Germinal center (tissue), 1 donor: ENCODE measurements around the gene SLC37A3.
"Not testable (repeated sequence)": the region's sequence is repeated elsewhere in the genome, so short reads cannot be mapped to it uniquely, and the experiment has no call there.

Experiments
- DNase-seq: peaks from one replicate; pipeline ENCODE4 v3.0.0; 2012; ENCODE audit warnings: mixed read lengths, low spot score

SLC37A3 gene

DNA sequence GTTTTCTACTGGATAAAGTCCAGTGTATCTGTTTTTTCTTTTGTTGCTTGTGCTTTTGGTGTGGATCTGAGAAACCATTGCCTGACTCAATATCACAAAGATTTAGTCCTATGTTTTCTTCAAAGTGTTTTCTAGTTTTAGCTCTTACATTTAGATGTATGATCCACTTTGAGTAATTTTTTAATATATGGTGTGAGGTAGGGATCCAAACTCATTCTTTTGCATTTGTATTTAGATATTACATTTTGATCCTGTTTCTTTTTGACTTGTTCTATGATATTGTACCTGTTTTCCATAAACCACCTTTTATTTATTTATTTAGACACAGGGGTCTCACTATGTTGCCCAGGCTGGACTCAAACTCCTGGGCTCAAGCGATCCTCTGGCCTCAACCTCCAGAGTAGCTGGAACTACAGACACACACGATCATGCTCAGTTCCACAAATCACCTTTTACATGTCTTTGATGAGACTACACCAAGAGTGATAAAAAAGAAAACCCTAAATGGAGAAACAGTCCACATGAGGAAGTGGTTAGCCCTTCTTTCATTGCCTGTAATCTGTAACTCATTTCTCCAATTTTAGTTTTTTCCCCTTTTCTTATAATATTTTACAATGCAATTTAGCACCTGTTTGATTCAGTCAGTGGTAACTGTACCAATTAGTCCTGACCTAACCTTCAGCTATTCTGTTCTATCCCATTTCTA lies 86.0 kb downstream of the SLC37A3 start:
- no peak for DNase-seq

GRCh38 chr7:140311128-140311527 lies 87.2 kb downstream of the SLC37A3 start:
- not testable (repeated sequence) for DNase-seq

DNA sequence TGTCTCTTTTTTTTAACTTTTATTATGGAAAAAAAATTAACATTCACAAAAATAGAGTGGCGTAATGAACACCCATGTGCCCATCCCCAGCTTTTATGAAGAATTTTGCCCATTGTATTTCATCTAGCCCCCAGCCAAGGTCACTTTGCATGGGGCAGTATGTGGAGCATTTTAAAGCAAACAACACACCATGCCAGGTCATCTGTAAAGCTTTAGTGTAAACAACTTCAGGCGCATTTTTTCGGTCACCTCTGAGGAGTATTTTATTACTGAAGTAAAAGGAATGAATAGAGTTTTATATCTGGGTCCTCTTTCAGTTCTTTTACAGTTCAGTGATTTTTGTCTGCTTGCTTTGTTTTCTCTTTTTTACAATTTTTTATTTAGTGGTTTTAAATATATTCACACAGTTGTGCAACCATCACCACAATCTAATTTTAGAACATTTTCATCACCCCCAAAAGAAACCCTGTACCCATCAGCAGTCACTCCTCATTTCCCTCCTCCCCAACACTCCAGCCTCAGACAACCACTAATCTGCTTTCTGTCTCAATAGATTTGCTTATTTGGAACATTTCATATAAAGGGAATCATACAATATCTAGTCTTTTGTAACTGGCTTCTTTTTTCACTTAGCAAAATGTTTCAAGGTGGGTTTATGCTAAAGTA lies 87.9 kb downstream of the SLC37A3 start:
- DNase-seq, result no peak

DNA sequence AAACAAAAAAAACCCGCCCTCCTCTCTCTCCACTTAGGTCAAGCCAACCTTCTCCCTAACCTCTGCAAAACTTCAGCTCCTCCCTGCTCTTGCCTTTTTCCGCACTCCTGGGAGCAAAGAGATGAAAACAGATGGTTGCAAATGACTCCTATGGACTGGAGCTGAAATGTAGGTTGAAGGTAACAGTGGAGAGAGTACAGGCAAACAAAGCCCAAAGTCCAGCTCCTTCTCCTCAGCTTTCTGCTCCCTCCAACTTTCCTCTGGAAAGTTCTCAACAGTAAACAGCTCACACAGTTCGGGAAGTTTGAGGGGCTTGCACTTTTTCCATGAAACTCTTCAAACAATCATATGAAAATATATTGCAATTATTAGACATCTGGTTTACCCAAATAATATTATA lies 90.3 kb downstream of the SLC37A3 start:
- DNase-seq, result no peak

DNA sequence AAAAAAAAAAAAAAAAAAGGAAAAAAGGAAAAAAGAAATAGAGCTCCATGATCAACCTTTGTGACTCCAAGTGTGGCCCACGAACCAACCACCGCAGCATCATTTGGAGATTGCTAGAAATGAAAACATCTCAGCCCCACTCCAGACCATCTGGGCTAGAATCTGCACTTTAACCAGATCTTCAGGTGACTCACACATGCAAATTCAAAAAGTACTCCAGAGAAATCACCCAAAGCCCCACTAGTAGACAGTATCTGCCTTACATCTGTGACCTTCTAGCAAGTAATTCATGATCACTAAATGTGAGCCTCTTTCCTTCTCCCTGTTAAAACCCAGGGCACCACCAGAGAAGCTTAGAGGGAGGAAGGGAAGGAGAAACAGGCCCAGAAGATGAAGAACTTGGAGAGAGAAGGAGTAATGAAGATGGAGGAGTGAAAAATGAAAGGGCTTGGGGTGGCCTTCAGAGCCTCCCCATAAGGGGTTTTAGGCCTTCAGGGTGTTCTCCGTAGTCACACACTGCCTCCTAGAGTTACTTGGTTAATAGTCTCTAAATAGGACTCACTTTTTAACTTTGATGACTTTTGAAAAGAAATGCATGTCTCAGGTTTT lies 94.0 kb downstream of the SLC37A3 start:
- peak; percentile 50 for DNase-seq

GRCh38 chr7:140300243-140301136 lies 97.8 kb downstream of the SLC37A3 start:
- no peak for DNase-seq

DNA sequence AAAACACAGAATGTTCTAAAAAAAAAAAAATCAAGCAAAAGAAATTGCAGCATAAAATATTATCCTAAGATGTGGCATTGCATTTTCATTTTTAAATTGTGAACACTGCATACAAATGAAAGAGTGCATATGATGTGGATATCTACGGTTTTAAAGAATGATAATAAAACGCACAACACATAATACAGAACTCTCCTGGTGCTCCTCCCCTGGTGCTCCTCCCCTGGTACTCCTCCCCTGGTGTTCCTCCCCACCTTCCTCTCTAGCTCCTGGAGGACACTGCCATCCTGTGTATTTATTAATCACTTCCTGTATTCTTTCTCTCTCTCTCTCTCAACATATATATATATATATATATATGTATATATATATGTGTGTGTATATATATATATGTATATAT lies 100.1 kb downstream of the SLC37A3 start:
- no peak for DNase-seq

DNA sequence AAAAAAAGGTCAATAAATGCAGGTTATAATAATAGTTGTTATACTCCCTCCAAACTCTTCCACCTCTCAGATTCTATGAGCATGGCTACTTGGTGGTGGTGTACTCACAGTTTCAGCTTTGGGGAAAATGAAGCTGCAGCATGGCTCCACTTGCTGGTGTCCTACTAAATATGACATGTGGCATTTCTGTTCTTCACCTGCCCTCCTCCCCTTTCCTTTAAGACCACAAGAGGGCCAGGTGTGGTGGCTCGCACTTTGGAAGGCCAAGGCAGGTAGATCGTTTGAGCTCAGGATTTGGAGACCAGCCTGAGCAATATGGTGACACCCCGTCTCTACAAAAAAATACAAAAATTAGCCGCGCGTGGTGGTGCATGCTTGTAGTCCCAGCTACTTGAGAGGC lies 101.1 kb downstream of the SLC37A3 start:
- no peak for DNase-seq

GRCh38 chr7:140295224-140295738 lies 103.0 kb downstream of the SLC37A3 start:
- no peak for DNase-seq

- no peak for DNase-seq
Measured at GRCh38 chr7:140294454-140294853, 103.9 kb downstream of the SLC37A3 start.

DNA sequence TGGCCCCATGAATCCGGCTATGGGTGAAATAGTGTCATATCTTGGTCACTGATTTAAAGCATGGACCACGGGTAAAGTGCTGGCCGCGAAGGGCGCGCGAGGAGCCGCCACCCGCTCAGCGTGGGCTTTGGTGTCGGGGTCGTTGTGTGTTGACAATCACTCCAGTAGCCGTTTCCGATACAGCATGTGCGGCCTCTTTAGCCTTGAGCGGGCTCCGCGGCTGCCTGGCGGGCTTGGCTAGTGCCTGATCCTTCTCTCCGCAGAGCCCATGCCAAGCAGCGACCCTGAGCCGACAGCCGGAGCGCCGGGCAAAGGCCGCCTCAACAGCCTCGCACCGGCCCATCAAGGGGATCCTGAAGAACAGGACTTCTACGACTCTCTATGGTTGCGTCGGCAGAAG lies 105.9 kb downstream of the SLC37A3 start:
- no peak for DNase-seq

- no peak for DNase-seq
Measured at GRCh38 chr7:140289804-140290203, 108.5 kb downstream of the SLC37A3 start.

GRCh38 chr7:140287988-140288387 lies 110.3 kb downstream of the SLC37A3 start:
- DNase-seq, result no peak

GRCh38 chr7:140285938-140286337 lies 112.4 kb downstream of the SLC37A3 start:
- no peak for DNase-seq

DNA sequence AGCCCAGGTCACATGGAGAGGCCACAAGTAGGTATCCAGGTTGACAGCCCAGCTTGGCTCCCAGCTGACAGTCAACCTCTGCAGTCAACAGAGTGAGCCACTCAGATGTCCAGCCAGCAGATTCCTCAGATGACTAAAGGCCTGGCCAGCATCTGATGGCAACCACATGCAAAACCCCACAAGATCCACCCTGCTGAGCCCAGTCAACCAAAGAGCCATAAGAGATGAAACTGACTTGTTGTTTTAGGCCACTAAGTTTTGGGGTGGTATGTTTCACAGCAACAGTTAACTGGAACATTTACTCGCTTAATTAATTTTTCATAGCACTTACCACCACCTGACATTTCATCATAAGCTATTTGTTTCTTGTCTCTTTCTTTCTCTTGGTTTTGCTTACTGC lies 114.3 kb downstream of the SLC37A3 start:
- no peak for DNase-seq
